Kasumi-1 (cell line): ENCODE measurements around the gene ZNF771.
A peak's percentile ranks its signal among the peaks of the same experiment; 100 is the strongest.

Source experiments
- DNase-seq, 2 experiments: peaks; one replicate each; lab custom pipeline; 2025; lab: John Stamatoyannopoulos, UW

Gene ZNF771

DNA sequence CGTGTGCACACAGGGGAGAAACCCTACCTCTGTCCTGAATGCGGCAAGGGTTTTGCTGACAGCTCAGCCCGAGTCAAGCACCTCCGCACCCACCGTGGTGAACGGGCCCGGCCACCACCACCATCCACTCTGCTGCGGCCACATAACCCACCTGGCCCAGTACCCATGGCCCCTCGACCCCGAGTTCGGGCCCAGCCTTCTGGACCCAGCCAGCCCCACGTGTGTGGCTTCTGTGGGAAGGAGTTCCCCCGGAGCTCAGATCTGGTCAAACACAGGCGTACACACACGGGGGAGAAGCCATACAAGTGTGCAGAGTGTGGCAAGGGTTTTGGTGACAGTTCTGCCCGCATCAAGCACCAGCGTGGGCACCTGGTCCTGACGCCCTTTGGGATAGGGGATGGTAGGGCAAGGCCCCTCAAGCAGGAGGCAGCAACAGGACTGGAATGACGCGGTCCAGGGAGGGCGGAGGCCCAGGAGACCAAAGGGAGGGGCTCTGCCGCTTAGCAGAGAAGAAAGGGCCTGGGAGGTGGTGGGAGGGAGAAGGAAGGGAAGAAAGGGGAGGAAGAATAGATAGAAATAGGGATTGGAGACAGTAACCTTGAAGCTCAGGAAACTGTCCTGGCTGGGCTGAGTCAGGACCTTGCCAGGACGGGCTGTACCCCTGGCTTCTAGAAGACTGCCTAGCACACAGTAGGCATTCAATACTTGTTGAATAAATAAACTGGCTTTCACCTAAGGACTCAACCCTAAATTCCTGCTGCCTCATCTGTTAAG lies 8.6 kb upstream of the ZNF771 start:
- DNase-seq: no peak

DNA sequence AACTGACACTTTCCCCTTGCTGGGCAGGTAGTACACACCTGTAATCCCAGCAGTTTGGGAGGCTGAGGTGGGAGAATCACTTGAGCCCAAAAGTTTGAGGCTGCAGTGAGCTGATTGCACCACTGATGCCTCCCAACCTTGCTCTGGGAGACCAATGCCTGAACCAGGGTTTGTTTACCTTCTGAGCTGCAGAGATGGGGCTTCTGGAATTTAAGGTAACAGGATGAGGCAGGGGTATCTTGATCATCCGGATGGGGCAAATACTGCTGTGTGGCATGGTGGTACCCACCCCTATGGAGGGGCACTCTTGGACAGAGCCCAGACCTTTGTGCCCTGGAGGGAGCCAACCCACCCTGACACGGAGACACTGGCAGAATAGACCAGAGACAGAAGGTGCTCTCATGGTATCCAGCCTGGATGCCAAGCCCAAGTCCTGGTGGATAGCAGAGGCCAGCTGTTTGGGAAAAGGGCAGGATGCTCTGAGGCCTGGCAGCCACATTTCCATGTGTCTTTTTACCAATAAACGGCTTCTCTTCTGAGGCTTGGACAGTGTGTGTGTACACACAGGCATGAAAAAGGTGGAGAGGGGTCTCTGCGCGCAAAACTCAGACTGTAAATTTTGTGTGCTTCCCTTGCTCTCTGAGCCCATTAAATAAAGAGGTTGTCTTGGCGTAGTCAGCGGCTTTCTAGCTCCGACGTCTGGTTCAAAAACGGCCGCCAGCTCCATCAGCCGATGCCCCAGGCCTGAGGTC lies 7.8 kb upstream of the ZNF771 start:
- no peak for DNase-seq

DNA sequence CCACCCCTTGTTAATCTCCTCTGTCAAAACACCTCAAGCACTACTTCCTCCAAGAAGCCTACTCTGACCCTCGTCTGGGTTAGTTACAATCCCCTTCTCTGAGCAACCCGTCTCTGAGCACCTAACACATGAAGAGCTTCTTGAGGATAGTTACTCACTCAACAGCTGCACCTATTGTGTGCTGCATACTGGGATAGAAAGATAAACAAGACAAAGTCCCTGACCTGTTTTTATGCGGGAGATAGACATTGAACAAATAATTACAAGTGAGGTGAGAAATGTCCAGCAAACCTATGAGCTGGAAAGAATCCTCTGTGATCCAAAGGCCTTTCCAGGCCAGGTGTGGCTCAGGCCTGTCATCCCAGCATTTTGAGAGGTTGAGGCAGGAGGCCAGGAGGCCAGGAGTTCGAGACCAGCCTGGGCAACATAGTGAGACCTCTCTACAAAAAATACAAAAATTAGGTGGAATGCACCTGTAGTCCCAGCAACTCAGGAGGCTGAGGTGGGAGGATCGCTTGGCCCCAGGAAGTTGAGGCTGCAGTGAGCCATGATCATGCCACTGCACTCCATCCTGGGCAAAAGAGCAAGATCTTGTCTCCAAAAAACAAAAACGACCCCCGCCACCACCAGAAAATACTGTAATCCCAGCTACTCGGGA lies 5.5 kb upstream of the ZNF771 start:
- DNase-seq: no peak

DNA sequence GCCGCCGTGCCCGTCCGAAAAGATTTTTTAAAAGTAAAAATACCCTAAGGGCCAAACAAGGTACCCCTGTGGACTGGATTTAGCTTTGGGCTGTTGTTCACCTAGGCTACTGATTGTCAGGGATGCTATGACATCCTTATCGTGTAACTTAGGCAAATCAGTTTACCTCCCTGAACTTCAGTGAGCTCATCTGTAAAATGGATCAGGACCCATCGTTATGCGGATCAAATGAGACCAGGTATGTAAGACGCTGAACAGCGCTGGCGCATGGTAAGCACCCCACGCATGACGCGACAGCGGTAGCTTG lies 658 bp upstream of the ZNF771 start:
- DNase-seq: no peak

DNA sequence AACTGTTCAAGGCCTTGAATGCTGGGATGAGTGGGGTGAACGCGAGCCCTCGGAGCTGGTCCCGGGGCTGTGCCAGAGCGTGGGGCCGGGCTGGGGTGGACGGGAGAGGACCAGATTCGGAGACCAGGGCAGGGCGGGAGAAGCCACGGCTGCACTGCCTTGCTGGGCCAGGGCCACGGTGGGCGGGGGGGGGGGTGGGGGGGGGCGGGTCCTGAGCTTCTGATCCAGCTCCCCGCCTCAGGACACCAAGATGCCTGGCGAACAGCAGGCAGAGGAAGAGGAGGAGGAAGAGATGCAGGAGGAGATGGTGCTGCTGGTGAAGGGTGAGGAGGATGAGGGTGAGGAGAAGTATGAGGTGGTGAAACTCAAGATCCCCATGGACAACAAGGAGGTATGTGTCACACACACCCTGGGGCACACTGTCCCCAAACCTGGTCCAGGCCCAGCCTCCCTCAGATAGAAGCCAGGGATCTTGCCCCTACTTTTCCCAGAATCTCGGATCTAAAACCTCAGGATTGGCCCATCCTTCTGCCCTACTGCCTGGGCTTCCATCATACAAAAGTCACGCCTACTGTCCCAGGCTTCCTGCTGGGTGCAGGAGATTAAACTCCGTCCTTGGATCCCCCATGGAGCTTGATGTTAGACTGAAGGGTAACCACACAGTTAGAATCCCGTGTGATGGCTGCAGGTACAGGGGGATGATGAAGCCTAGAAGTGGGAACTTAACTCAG lies 563 bp downstream of the ZNF771 start:
- DNase-seq: no peak

DNA sequence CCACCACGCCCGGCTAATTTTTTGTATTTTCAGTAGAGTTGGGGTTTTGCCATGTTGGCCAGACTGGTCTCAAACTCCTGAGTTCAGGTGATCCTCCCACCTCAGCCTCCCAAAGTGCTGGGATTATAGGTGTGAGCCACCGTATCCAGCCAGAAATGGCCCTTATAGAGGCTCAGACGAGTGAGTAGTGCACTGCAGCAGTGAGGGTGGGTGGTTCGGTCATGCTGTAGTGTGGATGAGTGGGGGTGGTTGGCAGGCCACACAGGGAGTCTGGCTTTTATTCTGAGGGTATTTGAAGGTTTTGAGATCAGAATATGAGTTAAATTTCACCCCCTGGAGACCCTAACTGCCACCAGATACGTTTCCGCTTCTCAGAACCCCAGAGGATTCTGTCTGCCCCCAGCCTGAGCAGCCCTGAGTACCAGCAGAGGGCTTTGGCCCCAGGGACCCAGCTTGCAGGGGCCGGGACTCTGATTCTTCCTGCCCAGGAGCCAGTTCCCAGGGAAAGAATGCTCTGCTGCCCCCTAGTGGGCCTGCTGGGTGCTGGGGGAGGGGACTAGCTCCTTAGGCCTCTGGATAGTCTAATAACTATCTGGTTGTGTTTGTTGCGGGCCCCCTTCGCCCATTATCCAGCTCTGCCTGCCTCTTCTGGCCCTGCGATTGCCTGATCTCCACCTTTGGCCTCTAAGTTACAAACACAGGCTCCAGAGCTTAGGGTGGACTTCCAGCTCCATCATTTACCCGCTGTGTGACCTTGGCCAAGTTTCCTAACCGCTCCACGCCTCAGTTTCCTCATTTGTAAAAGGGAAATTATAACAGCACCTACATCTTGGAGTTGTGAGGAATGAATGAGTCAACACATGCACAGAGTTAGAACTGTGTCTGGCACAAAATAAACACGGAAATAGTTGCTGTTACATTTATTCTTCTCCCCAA lies 2.0 kb downstream of the ZNF771 start:
- peak; percentile 59 to 72 for DNase-seq

DNA sequence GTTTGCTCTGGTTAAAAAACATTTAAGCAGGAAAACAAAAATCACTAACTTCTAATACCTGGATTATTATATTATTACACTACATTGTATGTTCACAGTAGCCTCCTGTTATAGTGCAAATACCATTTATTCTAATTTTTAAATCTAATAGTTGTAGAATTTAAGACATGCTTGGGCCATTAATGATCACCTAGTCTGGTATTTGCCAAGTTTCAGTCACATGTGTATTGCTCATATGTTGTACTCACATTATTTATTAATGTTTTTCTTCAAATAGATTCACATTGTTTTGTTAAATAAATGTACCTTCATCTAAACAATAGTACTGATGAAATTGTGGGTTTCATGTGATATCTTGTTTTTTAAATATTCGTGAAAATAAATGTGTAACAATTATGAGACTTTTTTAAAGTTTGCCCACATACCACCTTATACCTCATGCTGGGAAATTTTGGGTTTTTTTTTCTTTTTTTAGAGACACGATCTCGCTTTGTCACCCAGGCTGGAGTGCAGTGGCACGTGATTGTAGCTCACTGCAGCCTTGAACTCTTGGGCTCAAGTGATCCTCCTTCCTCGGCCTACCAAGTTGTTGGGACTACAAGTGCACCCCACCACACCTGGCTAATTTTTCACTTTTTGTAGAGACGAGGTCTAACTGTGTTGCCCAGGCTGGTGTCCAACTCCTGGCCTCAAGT lies 5.9 kb downstream of the ZNF771 start:
- DNase-seq: no peak

DNA sequence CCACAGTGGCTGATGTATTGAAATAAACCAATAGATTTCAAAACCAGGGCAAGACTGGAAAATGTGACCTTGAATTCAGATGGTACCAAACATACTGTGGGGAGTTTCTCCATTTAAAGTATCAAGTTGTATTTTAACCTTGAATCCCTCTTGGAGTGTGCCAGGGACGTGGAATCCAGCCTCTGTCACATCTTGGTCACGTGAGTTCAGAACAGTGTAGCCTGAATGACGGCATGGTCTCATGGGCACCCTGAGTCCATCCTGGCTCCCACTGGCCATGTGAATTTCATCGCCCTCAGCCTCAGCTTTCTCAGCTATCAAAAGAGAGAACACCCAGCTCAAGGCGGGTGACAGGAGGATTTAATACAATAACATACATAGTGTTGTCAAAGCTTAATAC lies 6.8 kb downstream of the ZNF771 start:
- no peak for DNase-seq

DNA sequence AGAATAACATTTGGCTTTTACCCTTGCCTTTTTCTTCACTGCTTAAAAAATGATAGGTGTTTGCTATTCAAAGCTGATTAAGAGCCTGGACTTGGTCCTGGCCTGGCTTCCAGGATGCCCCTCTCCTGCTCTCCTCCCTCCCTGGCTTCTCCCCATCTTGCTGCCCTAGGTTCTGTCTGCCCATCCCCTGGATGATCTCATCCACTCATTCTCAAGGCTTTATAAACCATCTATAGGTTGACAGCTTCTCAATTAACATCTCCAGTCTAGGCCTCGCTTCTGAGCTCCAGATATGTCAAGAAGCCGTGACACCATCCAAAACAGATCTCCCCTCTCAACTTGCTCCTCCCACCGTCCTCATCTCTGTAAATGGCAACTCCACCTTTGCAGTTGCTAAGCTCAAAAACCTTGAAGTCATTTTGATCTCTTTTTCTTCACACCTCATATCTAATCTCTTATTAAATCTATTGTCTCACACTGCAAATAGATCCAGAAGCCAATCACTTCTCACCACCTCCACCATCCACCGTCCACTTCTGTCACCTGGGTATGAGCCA lies 8.7 kb downstream of the ZNF771 start:
- DNase-seq: no peak

DNA sequence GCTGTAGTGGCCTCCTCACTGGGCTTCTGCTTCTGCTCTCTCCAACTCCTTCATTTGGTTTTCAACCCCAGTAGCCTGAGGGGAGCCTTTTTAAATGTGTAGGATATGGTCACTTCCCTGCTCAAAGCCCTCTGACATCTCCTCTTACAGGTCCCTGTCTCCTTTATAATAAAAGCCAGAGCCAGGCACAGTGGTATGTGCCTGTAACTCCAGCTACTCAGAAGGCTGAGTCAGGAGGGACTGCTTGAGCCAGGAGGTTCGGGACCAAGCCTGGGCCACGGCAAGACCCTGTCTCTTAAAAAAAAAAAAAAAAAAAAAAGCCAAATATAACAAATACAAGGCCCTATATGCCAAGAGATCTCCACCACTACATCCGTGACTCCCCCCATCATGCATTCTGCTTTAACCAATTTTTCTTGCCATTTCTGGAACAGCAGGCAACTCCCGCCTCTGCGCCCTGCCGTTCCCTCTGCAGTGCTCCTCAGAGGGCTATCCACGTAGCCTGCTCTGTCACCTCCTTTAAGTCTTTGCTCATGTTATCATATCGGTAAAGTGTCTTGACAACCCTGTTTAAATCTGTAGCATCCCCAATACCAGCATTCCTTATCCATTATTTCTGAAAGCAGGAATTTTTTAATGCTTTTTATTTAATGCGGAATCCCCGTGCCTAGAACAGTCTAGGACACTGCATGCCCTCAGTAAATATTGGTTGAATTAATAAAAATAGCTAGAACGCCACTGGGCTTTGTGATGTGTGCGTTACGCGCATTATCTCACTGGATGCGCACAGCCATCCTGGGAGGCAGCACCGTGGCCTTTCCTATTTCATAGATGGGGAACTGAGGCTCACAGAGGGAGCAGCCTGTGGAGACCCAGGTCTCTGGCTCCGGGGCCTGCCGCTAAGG lies 9.5 kb downstream of the ZNF771 start:
- no peak for DNase-seq

DNA sequence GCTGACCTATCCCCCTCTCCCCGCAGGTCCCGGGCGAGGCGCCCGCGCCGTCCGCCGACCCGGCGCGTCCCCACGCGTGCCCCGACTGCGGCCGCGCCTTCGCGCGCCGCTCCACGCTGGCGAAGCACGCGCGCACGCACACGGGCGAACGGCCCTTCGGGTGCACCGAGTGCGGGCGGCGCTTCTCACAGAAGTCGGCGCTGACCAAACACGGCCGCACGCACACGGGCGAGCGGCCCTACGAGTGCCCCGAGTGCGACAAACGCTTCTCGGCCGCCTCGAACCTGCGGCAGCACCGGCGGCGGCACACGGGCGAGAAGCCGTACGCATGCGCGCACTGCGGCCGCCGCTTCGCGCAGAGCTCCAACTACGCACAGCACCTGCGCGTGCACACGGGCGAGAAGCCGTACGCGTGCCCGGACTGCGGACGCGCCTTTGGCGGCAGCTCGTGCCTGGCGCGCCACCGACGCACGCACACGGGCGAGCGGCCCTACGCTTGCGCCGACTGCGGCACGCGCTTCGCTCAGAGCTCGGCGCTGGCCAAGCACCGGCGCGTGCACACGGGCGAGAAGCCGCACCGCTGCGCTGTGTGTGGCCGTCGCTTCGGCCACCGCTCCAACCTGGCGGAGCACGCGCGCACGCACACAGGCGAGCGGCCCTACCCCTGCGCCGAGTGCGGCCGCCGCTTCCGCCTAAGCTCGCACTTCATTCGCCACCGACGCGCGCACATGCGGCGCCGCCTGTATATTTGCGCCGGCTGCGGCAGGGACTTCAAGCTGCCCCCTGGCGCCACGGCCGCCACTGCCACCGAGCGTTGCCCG lies 10.3 kb downstream of the ZNF771 start:
- DNase-seq: peak; percentile 39 to 40

DNA sequence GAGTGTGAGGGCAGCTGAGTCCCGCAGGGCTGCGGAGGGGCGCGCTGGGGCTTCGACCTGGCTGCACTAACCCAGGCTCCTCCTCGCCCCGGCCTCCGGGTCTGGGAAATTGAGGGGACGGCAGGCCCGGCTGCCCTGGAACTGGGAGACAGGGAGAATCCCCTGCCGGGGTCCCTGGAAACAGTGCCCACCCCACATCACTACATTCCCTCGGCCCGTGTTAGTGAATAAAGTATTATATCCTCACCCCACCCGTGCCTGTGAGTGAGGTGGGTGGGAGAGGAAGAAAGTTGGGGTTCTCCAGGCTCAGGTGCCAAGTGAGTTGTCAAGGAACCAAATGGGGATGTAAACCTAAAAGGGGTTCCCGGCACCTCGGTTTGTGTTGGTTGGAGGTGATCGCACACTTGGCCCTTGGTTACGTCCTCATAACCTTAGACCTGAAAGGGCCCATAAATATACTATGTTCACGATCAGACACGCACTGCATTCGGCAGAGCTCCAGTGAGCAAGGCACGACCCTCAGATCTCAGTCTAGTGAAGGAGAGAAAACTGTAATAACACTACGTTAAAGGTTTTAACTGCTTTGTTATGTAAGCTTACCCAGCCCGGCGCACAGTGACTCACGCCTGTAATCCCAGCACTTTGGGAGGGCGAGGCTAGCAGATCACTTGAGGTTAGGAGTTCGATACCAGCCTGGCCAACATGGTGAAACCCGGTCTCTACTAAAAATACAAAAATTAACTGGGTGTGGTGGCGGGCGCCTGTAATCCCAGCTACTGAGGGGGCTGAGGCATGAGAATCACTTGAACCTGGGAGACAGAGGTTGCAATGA lies 11.2 kb downstream of the ZNF771 start:
- DNase-seq: no peak

DNA sequence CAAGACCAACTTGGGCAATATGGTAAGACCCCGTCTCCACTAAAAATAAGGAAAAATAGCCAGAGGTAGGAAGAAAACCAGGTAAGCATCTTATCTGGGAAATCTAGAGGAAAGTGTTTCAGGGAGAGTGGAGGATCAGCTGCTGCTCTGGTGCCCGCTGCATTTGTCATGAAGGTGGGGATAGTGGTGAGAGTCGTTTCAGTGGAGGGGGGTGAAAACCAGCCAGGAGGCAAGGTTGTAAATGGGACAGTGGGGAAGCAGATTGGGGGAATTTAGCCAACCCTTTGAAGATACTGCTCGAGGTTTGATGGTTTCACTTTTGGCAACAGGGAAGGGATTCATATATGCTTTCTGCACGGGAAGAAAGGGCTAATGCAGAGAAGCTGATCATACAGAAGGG lies 13.6 kb downstream of the ZNF771 start:
- DNase-seq: no peak

DNA sequence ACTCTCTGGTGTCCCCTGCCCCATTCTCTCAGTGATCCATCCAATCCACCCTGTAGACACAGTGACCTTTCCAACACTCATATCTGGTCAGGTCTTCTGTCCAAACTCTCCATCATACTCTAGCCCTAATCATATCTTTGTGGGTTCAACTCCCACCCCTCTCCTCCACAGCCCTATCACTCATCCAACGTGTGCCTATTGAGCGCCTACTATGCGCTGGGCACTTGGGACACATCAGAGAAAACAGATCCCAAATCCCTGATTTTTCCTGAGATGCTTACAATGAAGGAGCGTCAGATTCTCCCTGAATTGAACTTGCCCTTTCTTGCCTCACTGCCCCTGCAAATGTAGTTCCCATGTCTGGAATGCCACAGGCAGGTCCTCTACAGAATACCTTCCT lies 20.6 kb downstream of the ZNF771 start:
- DNase-seq: no peak

DNA sequence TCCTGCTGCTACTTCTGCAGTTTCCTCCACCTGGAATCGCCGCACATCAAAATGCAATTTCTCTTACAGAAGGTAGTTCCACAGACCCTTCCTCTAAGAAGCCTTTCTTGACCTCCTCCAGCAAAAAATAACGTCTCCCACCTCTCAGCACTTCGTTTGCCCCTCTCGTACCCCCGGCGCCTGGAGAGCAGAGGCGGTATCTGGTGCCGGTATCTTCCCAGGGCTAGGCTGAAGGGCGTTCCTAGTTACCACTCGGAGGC lies 21.9 kb downstream of the ZNF771 start:
- DNase-seq: no peak

DNA sequence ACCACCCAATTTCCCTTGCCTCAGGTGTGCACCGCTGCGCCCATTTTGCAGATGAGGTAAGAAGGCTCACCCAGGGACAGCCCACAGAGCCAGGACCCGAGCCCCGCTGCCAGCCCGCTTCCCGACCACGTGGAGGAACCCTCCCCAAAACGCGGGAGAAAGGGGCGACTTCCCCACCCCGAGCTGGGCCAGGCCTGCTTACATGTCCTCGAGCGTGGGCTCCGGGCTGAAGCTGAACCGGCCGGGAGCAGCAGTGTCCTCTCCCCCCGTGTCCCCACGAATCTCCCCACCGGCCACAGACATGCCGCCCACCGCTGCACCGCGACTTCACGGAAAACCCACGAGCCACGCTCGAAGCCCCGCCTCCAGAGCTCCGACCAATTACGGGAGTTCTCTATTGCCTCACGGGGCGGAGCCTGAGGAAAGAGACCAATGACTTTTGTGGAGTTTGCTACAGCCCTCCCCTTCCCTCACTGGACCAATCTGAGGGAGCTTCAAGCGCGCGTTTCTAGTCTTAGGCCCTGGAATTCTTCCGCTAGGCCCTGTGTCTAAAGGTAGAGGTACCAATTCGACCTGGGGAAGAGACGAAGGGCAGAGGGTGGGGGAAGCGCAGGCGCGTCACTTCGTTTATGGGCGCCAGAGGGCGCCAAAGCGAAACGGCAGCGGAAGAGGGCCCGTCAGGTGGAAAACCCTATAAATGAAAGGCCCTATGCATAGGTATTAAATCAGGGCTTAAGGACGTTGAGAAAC lies 22.4 kb downstream of the ZNF771 start, which contains the start of gene DCTPP1:
Gene DCTPP1 (minus strand): TSS at position 353 of the 750 bp plus-strand sequence. CDS start 50 bp downstream, at position 303.
- DNase-seq: peak; percentile 96 to 97

DNA sequence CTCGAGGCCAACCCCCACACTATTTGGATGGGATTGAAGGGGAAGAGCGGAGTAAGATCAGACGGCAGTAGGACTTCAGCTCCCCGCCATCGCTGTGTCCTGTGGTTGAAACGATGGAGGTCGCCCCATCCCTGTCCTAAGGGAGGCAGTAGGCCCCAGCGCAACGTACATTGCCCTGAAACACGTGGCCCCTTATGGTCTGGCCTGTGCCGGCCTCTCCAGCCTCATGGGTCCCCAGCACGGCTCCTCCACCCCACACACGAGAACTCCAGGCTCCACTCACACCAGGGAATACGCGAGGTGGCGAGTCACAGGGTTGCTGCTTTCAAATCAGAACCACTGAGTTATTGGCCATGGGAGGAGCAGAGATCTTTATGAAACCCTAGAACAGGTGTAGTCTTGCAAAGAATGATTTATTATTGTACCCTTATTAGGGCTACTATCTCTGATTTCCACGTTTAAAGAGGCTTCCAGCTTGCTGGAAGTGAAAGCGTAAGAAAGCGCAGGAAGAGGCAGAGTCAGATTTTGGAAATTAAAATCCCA lies 23.1 kb downstream of the ZNF771 start:
- DNase-seq: no peak
